Esophagus muscularis mucosa (tissue), 4 donors: ENCODE data around the gene PTOV1.

Source experiments
- EP300 ChIP-seq: sonication (generic); formaldehyde crosslinking; IDR thresholded peaks from one replicate; pipeline ENCODE4 v1.6.1; 2017; ENCODE audit warnings: antibody characterized with exemption
- POLR2A ChIP-seq: fragments of 450-650 bp; IDR thresholded peaks from one replicate; pipeline ENCODE4 v1.6.1; 2017; ENCODE audit warnings: antibody characterized with exemption, moderate library complexity, mild to moderate bottlenecking, low read depth
- TF ChIP-seq, protein P1 (sequence below), 3 experiments: fragments of 200-600 bp in 2 of 3; fragments of 450-650 bp in 1 of 3; sonication (generic) in 2 of 3; IDR thresholded peaks; one replicate each; pipeline ENCODE4 v1.5.1; 2017 to 2019; ENCODE audit warnings: antibody characterized with exemption in 3 of 3, mild to moderate bottlenecking in 2 of 3, moderate library complexity in 1 of 3

DNA sequence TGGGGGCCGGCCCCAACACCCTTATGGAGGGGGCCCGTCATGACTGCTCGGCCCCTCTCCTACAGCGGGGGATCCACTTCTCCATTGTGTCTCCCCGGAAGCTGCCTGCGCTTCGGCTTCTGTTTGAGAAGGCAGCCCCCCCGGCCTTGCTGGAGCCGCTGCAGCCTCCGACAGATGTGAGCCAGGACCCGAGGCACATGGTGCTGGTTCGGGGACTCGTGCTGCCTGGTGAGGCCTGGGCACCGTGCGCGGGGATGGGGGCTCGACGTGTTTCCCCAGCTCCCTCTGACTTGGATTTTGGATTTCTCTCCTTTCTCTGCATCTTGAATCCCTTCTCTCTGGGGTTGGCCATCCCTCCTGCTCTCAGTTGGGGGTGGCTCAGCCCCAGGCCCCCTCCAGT is 21.2 kb upstream of the PTOV1 start:
- TF ChIP-seq, protein P1, sequence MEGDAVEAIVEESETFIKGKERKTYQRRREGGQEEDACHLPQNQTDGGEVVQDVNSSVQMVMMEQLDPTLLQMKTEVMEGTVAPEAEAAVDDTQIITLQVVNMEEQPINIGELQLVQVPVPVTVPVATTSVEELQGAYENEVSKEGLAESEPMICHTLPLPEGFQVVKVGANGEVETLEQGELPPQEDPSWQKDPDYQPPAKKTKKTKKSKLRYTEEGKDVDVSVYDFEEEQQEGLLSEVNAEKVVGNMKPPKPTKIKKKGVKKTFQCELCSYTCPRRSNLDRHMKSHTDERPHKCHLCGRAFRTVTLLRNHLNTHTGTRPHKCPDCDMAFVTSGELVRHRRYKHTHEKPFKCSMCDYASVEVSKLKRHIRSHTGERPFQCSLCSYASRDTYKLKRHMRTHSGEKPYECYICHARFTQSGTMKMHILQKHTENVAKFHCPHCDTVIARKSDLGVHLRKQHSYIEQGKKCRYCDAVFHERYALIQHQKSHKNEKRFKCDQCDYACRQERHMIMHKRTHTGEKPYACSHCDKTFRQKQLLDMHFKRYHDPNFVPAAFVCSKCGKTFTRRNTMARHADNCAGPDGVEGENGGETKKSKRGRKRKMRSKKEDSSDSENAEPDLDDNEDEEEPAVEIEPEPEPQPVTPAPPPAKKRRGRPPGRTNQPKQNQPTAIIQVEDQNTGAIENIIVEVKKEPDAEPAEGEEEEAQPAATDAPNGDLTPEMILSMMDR (IDR thresholded peaks at IDR 0.05): no peak
- no peak for TF ChIP-seq POLR2A
- no peak for TF ChIP-seq EP300
